ENCODE results near the gene DDRGK1.

The DDRGK1 gene

GRCh38 chr20:3141757-3142156 is 62.7 kb downstream of the DDRGK1 start:
- no peaks in the 10 kb centered on the region for H3K27me3 Mint-ChIP-seq (ENCODE audit: low read depth, poor library complexity)
- no peak overlapping the region for H3K4me3 Mint-ChIP-seq
- peaks cover 44% of the 10 kb centered on the region for H3K36me3 Mint-ChIP-seq (ENCODE audit: low read depth)
- no peak for DNase-seq
- no peak overlapping the region for H3K27ac Mint-ChIP-seq
- H3K4me1 Mint-ChIP-seq: no peaks in the 10 kb centered on the region
- peaks cover 11% of the 10 kb centered on the region for H3K9me3 Mint-ChIP-seq
- no peak for TF ChIP-seq CTCF (IDR thresholded peaks at IDR 0.05)

Data from nephron progenitor cell (in vitro differentiated cells).